Stimulated activated CD4-positive, alpha-beta T cell treated with anti-CD3 and anti-CD28 coated beads, Interleukin-15, amount 100 ng/mL, for 24 hours (primary cell): ENCODE data around the gene CELF4.

Source experiments
- DNase-seq: peaks from one replicate; pipeline ENCODE4 v3.0.0-alpha.2; 2020

The CELF4 gene

DNA sequence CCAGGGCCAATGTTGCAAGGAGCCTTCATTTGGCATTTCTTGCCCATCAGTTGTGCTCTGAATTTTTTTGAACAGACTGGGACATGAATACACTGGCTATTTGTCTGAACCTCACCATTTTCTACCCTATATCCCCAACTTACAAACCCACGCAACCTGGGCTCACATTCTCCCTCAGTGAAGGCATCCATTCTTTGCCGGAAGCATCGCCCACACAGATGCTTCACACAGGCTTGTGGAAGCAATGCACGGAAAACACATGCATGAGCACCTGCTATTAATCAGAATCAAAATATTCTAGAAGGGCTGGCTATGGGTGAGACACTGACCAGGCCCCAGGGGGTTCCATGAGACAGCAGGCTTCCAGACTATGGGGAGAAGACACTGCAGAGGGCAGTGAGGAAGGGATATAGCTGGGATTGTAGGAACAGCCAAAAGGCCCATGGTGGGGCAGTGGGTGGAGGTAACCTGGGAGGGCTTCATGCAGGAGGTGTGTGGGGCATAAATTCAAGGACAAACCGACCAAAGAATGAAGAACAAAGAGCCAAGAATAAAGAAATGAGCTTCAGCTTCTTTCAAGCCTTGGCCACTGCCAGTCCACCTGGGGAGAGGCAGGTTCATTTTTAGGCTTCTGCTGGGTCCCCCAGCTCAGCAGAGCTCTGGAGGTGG lies 261.5 kb downstream of the CELF4 start:
- DNase-seq, result no peak

DNA sequence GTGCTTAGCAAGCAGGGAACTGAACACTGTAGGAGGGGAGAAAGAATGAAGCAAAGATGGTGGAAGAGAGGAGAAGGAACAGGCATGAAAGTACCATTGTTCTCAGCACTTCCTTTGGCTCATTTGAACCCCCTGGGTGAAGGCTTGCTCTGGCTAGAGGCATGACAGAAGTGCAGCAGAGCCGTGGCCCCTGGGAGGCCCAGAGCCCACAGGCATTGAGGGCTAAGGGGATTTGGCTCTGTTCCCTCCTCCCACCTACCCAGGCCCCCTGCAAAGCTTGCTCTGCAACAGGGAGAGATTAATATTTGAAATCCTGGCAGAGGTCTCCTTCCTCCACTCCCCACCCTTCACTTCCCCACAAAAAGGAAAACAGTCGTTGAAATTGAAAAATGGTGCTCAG lies 262.6 kb downstream of the CELF4 start:
- no peak for DNase-seq

- DNase-seq, result no peak
Measured at GRCh38 chr18:37302519-37302918, 263.1 kb downstream of the CELF4 start.

- DNase-seq, result no peak
Measured at GRCh38 chr18:37299471-37300304, 265.9 kb downstream of the CELF4 start.

DNA sequence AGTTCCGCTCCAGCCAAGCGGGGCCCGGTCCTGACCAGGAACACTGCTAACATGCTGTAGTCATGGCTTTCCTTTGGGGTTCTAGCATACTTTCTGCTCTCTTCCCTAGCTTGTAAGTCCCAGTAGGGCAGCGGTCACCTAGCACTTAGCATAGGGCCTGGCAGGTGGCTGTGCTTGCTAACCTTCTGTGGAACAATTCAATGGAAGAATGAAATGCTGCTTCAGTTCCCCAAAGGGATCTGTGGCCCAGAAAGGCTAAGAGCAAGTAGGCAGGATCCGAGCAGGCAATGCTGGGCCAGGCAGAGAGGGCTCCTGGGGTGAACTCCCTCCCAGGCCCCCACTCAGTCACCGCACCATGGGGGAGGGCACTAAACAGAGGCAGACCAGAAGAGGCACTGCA lies 266.8 kb downstream of the CELF4 start:
- DNase-seq, result no peak

DNA sequence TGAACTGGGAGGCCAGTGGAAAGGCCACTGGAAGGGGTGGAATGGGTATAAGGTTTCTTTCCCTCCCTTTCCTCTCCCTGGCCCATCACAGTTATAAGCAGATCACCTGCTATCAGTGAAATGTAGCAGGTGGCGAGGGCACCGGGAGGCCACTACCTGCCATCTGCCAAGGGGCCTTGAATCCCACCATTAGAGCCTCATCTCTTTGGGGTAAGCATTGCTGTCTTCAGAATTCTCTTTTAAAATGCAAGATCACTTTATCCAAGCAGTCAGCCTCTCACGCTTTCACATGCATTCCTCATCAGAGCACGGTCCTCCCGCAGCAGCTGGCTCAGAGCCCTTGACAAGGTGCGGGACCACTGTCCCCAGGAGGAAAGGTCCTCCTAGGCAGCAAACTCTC lies 268.5 kb downstream of the CELF4 start:
- no peak for DNase-seq

GRCh38 chr18:37294951-37295350 lies 270.6 kb downstream of the CELF4 start:
- peak; percentile 22 for DNase-seq

DNA sequence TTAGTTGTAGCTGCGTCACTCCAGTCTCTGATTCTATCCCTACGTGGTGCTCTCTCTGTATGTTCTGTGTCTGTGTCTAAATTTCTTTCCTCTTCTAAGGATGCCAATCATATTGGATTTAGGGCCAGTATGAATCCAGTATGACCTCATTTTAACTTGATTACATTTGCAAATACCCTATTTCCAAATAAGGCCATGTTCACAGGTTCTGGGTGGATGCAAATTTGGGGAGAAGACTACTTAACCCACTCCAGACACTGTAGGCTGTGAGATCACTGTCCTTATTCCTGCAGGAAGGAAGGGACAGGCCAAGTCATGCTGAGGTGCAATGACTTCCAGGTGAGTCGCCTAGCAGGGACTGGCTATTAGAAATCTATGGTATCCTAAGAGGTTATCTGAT lies 272.2 kb downstream of the CELF4 start:
- DNase-seq, result no peak

DNA sequence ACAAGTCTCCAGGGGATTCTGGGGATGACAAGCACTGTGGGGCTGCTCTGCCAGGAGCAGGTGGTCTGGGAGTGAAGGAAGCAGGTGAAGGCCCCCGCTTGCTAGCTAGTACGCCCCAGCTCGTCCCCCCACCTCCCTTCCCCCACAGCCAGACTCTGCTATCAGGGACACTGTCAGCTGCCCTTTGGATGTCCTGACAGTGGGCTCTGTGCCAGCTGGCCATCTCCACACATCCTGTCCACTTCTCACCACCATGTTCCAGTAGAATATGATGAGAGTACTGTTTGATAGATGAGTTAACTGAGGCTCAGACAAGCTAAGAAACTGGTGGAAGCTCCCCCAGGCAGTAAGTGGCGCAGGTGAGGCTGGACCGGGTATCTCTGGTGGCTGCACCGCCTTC lies 276.2 kb downstream of the CELF4 start:
- no peak for DNase-seq

DNA sequence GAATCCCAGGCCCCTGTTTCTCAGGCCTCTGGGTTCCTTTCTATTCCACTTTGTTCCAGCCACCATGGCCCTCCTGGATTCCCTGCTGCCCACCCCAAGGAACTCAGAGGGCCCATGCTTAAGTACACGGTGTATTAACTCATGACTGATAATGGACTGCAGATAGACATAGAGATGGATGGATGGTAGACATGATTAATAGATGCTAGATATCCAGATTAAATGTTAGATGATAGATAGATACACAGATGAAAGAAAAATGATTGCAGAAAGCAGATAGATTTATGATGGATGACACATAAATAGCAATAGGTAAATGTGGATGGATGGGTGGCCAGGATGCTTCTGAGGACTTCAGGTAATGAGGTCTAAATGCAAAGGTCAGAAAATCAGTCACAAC lies 278.0 kb downstream of the CELF4 start:
- DNase-seq, result no peak

GRCh38 chr18:37286801-37287200 lies 278.8 kb downstream of the CELF4 start:
- DNase-seq, result no peak

DNA sequence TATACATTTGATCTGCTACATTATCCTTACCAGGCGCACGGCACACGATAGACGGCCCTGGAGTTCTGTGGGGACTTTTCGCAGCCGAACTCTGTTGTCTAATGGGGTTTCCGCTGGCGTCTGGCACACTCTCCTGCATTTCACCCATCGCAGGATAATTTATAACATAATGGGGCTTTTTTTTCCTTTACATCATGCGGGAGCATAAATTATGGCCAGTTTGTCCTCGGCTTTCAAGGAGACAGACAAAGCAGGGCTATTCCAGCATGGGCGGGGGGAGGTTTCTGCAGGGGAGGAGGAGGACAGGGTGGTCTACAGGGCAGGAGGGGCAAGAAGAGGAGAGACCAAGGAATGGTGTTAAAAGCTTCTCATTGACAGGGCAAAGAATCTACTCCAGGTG lies 279.8 kb downstream of the CELF4 start:
- DNase-seq, result no peak

- DNase-seq, result no peak
Measured at GRCh38 chr18:37284260-37284659, 281.3 kb downstream of the CELF4 start.

- DNase-seq, result no peak
Measured at GRCh38 chr18:37282386-37283037, 283.1 kb downstream of the CELF4 start.

DNA sequence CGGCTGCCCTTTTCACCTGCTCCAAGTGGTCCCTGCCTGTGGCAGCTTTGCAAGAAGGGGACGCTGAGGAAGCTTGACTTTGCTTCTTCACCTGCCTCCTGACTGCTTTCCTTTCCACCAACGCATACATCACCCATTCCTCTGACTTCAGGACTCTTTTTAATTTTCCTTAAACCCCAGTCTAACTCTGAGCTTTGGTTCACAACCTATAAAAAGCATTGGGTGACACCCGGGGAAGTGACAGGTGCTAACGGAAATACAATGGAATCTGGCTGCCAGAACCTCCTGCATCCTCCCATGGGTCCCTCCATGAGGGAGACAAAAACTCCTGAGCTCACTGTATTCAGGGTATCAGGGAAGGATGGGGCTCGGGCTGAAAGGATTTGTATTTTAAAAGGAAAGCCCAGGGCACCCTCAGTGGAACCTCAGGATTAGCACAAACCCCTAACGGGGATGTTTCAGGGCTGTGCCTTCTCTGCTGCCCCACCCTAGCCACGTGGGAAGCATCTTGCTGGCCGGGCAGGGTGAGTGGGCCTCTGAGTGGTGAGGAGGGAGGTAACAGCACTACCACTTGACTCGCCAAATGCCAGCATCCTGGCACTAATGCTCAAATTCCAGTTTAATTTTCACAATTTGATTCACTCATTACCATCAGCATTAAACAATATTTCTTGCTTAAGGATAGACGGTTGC lies 284.8 kb downstream of the CELF4 start:
- DNase-seq, result no peak

DNA sequence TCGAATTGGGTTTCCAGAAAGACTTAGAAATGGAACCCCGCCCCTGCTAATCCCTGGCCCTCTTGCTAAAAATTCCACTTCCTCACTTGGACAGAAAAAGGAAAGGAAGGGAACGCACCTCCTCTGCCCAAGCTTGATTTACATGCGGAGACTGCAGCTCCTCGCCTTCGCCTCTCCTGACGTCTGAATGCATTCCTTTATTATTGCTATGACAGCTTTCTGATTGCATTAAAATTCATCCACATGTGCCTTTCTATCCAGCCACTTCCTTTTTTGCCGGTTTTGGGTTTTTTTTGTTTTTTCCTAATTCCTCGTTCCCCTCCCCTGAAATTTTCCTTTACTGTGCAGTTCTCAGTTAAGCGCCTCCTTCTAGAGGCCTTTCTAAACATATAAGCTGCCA lies 287.8 kb downstream of the CELF4 start:
- DNase-seq, result no peak

DNA sequence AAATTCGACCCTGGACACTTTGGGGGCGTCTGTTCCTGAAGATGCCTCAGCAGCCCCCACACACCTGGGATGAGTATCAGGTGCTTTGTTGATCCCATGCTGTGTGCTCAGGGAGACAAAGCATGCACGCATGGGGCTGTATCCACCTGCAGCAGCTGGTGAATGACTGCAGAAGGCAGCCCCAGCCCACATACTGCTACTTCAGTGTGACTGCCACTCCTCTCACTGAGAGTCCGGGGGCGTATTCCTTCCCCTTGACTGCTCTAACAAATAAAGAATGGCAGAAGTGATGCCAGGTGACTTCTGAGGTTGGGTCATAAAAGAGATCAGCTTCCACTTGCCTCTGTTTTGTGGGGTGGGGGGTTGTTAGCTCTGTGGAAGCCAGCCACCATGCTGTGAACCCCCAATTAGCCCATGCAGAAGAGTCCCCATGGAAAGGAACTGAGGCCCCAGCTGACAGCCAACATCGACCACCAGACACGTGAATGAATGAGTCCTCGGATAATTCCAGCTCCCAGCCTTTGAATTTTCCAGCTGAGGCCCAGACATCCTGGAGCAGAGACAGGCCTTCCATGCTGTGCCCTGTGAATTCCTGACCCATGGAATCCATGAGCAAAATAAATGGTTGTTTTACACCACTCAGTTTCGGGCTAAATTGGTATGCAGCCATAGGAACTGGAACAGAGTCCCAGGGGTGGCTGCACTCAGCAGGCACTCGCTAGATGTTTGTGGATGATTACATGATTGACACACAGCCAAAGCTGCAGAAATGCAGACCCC lies 289.3 kb downstream of the CELF4 start:
- DNase-seq, result no peak

DNA sequence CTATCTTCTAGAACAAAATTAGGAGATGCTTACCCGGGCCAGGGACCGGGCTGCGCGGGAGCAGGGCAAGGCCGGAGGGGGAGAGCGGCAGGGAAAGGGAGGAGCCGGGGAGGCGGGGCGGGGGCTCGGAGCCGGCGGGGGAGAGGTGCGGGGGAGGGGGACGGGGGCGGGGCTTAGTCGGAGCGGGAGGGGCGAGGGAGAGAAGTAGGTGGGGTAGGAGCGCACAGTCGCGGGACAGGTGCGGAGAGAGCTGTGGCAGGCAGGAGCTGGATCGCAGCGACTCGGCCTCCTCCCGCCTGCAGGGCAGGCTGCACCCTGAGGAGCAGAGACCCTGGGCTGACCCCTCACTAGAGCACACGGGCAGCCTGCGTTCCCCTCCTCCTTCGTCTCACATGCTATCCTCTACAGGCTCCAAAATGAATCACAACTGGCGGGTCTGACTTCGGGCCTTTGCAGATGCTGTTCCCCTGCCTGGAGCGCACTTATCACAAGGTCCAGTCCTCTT lies 290.3 kb downstream of the CELF4 start:
- DNase-seq, result no peak

- DNase-seq, result no peak
Measured at GRCh38 chr18:37274309-37275236, 291.0 kb downstream of the CELF4 start.

- no peak for DNase-seq
Measured at GRCh38 chr18:37272841-37273240, 292.8 kb downstream of the CELF4 start.

DNA sequence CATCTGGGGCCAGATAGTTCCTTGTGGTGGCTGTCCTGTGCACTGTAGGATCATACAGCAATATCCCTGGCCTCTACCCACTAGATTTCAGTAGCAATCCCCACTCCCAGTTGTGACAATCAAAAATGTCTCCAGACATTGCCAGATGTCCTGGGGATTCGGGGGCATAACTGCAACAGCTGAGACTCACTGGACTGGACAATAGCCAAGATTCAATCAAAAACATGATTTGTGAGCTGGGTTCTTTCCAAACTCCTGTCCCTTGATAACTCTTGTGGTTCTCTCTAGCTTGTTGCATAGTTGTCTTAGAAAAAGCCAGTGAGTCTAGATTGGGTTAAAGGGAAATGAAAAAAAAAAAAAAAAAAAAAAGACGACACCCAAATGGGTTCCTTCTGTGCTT lies 293.4 kb downstream of the CELF4 start:
- no peak for DNase-seq
